GM12801 (cell line): ENCODE results near the gene TNFRSF17.

Experiments
- TF ChIP-seq, protein P1 (sequence below): IDR thresholded peaks from one replicate; pipeline ENCODE4 v1.5.1; 2011; ENCODE audit warnings: control low read depth; ENCODE audit not compliant: insufficient read length; ENCODE audit errors: extremely low read depth

Gene TNFRSF17

DNA sequence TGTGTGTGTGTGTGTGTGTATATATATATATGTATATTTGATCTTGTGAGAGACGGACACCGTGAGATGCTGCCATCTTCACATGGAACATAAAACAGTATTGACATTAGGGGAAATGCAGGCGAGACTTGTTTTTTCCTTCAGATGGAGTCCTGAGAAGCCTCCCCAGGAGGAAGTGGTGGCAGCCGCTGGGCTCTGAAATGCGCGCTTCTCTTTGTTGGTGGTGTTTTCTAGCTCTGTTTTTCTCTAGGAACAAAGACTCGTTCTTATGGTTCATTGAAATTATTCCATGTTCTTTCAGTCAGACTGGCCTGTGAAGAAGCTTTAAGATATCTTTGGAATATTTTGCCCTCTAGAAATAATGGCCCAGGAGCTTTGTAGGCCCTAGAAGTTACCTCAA is 44.5 kb downstream of the TNFRSF17 start:
- TF ChIP-seq, protein P1, sequence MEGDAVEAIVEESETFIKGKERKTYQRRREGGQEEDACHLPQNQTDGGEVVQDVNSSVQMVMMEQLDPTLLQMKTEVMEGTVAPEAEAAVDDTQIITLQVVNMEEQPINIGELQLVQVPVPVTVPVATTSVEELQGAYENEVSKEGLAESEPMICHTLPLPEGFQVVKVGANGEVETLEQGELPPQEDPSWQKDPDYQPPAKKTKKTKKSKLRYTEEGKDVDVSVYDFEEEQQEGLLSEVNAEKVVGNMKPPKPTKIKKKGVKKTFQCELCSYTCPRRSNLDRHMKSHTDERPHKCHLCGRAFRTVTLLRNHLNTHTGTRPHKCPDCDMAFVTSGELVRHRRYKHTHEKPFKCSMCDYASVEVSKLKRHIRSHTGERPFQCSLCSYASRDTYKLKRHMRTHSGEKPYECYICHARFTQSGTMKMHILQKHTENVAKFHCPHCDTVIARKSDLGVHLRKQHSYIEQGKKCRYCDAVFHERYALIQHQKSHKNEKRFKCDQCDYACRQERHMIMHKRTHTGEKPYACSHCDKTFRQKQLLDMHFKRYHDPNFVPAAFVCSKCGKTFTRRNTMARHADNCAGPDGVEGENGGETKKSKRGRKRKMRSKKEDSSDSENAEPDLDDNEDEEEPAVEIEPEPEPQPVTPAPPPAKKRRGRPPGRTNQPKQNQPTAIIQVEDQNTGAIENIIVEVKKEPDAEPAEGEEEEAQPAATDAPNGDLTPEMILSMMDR, result no peak

DNA sequence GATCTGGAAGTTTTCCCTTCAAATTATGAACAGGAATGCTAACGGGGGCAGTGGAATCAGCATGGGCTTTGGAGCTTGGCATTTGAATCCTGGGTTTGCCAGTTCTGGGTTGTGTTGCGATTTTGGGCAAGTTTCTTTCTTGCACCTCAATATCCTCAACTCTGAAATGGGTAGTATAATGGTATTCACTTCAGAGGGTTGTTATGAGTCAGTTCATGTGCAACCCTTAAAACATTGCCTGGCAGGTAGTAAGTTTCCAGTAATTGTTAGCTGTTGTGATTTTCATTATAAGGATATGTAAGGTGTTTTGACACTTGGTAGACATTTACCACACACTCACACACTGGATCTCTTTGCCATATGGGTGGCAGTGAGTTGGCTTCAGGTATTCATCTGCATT is 44.9 kb downstream of the TNFRSF17 start:
- TF ChIP-seq, protein P1, result no peak

DNA sequence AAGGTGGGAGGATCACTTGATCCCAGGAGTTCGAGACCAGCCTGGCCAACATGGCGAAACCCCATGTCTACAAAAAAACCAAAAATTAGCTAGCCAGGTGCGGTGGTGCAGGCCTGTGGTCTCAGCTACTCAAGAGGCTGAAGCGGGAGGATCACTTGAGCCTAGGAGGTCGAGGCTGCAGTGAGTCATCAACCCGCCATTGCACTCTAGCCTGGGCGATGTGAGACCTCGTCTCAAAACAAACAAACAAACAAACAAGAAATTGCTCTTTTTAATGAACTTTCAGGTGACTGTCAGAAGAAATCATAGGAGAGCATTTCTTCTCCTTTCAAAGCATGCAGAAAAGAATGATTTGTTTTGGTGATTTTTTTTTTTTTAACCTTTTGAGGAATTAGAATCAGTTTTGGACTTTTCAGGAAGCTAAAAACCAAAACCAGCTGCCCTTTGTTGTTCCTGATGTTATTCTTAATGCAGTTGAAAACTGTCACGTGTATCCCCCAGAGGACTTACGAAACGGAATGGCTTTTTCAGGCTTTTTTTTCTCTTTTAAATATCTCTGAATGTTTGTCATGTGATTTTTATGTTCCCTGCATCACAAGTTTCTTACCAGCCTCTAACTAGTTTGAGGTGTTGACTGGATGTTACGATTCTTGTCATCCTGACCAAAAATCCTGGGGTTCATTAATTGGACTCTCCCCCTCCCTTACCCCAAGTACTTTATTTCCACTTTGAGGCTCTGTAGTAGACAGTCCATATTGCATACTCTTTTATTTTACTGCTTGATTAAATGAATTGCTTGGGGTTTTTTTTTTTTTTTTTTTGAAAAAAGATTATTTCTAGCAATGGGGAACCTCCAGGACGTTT is 45.6 kb downstream of the TNFRSF17 start:
- TF ChIP-seq, protein P1, result no peak

DNA sequence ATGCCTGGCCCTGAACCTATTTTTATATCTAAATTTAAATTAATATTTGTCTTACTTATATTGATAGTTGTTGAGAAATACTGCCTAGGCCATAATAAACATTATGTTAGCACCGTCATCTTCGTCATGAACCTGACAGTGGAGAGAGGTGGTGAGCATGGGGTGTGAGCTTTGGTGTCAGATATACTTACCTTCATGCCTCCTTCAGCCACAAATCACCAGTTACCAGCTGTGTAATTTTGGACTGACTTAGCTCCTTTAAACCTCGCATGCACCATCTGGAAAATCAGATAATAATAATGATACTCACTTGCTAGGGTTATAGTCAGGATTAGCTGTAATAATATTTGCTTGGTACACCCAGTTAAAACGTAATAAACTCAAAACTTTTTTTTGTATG is 46.6 kb downstream of the TNFRSF17 start:
- TF ChIP-seq, protein P1, result no peak

DNA sequence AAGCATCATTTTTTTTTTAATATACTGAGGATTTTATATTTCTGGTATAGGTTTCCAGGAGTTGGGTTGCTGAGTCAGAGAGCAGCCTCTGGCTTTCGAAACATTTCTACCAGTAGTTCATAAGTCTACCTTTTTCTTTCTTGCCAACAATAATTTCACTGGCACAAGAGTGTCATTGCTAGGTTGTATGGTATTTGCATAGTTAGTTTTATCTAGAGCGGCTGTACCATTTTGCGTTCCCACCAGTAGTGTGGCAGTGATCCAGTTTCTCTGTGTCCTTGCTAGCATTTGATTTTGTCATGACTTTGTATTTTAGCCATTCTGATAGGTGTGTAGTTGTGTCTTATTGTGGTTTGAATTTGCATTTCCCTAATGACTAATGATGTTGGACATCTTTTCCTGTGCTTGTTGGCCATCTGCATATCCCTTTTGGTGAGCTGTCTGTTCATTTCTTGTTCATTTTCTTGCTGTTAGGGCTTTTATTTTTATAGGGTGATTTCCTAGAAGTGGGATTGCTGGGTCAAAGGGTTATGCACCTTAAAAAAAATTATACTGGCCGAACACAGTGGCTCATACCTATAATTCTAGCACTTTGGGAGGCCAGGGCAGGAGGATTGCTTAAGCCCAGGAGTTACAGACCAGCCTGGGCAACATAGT is 51.4 kb downstream of the TNFRSF17 start:
- TF ChIP-seq, protein P1, result no peak

DNA sequence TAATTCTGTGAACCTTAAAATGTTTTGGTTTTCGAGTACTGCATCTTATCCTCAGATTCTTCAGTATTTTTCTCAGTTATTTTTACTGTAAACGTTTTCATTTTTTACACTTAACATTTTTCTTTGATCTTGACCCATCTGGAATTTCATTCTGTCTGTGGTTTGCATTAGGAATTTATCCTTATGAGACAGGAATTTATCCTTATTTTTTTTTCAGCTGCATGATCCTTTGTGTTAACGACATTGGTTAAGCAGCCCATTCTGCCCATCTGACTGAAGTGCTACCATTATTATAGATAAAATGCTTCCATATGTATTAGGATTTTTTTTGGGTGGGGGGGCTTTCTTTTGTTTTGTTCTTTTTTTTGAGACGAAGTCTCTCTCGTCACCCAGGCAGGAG is 52.5 kb downstream of the TNFRSF17 start:
- TF ChIP-seq, protein P1, result no peak
